NT2/D1 (cell line): Measurements from ENCODE around the gene MAN2A1.

Experiments
- DNase-seq: peaks from one replicate; pipeline ENCODE4 v3.0.0-alpha.2; 2011; ENCODE audit warnings: low read depth, low spot score
- H3K27me3 ChIP-seq: 2 replicates; pipeline ENCODE4 v1.6.0; 2011; ENCODE audit warnings: mild to moderate bottlenecking; ENCODE audit not compliant: insufficient read length, insufficient read depth
- H3K36me3 ChIP-seq: 2 replicates; pipeline ENCODE4 v1.6.1; 2011; ENCODE audit warnings: mild to moderate bottlenecking, low read length, mixed read lengths; ENCODE audit not compliant: insufficient read depth, insufficient read length
- H3K4me1 ChIP-seq: 2 replicates; pipeline ENCODE4 v1.5.1; 2011; ENCODE audit not compliant: insufficient read depth, insufficient read length
- H3K4me3 ChIP-seq: 2 replicates; pipeline ENCODE4 v1.5.1; 2011; ENCODE audit warnings: low read depth; ENCODE audit not compliant: insufficient read length
- H3K9ac ChIP-seq: 2 replicates; pipeline ENCODE4 v1.6.0; 2011; ENCODE audit warnings: low read depth; ENCODE audit not compliant: insufficient read length
- H3K9me3 ChIP-seq: 2 replicates; pipeline ENCODE4 v1.5.1; 2011; ENCODE audit warnings: mild to moderate bottlenecking, low read length; ENCODE audit not compliant: insufficient read depth
- SUZ12 ChIP-seq: IDR thresholded peaks from 2 replicates; pipeline ENCODE4 v1.6.1; 2011; ENCODE audit not compliant: insufficient read length, insufficient read depth; ENCODE audit errors: extremely low read depth
- YY1 ChIP-seq: IDR thresholded peaks from 2 replicates; pipeline ENCODE4 v1.6.1; 2011; ENCODE audit not compliant: insufficient read length, insufficient read depth
- ZNF274 ChIP-seq: IDR thresholded peaks from 2 replicates; pipeline ENCODE4 v1.6.1; 2011; ENCODE audit warnings: mild to moderate bottlenecking, low read depth, low read length

MAN2A1 gene

DNA sequence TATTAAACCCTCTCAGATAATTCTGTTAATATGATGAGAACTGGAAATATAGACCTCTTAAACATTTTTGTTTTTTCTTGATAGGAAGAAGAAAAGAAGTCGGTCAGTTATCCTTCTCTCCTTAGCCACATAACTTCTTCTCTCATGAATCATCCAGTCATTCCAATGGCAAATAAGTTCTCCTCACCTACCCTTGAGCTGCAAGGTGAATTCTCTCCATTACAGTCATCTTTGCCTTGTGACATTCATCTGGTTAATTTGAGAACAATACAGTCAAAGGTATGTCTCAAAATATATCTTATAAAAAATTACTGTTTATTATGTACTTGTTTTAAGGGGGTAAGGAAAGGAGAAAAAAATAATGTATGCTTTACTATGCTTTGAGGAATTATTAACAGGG lies 165.3 kb downstream of the MAN2A1 start:
- TF ChIP-seq SUZ12 (no peak), ZNF274 (no peak), YY1 (no peak)
- no peak for DNase-seq
- H3K36me3 ChIP-seq, result peaks cover 32% of the 10 kb centered on the region

DNA sequence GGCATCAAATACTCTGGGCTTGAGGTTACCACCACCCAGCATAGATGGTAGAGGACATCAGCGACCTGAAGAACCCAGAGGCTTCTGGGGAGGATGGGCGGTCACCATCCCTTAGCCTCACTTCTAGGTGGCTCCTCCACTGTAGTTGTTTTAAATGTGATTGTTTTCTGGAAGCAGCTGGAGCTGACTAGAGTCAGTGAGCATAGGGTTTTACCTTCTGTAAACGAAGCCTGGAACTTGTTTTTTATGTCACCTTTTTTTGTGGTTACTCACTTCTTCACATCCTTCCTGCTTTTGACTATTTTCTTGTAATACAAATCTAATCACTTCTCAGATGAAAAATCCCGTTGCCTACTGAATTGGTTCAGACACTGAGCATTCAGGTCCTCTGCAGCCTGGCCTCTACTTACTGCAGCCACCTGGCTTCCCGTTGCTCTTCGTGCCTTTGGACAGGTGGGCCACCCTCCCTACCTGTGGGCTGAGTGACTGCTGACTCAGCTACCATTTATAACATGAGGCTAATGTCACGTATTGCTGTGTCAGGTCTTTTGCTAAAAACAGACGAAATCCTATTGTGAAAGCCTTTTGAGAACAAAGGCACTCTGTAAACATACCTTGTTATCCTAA lies 167.8 kb downstream of the MAN2A1 start:
- no peak for DNase-seq
- no peaks in the 10 kb centered on the region for H3K4me1 ChIP-seq
- no peaks in the 10 kb centered on the region for H3K27me3 ChIP-seq
- TF ChIP-seq SUZ12 (no peak), YY1 (no peak), ZNF274 (no peak)
- H3K36me3 ChIP-seq, result peaks cover 34% of the 10 kb centered on the region
- no peaks in the 10 kb centered on the region for H3K9me3 ChIP-seq
- no peak overlapping the region for H3K9ac ChIP-seq
- no peak overlapping the region for H3K4me3 ChIP-seq

More for the DNA sequence above, 165.3 kb downstream of the MAN2A1 start:
- H3K9me3 ChIP-seq, result peaks cover 4% of the 10 kb centered on the region; the same call in 1 of the 2 replicates
- no peaks in the 10 kb centered on the region for H3K27me3 ChIP-seq
- H3K9ac ChIP-seq, result no peak overlapping the region
- H3K4me3 ChIP-seq, result no peak overlapping the region
- H3K4me1 ChIP-seq, result no peaks in the 10 kb centered on the region

DNA sequence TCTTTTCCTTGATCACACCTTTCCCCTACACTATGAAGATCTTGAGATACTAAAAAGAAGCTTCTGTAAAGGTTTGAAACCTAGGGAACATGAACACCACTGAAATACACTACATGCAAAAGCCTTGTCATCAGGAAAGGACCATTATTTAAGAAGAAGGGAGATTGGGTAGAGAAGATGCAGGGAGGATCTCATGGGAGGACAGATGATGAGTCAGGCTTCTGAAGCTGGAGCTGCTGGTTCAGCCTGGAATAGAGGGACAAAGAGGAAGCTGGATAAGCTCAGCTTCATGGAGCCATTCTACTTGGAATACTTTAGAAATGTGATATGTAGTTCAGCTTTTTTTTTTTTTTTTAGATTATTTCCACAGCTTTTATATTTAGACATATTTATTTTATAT lies 169.8 kb downstream of the MAN2A1 start:
- DNase-seq, result no peak
- H3K9ac ChIP-seq, result no peak overlapping the region
- no peak overlapping the region for H3K4me3 ChIP-seq
- no peaks in the 10 kb centered on the region for H3K4me1 ChIP-seq
- TF ChIP-seq ZNF274 (no peak), SUZ12 (no peak), YY1 (no peak)
- no peaks in the 10 kb centered on the region for H3K9me3 ChIP-seq
- peaks cover 36% of the 10 kb centered on the region for H3K36me3 ChIP-seq
- no peaks in the 10 kb centered on the region for H3K27me3 ChIP-seq

DNA sequence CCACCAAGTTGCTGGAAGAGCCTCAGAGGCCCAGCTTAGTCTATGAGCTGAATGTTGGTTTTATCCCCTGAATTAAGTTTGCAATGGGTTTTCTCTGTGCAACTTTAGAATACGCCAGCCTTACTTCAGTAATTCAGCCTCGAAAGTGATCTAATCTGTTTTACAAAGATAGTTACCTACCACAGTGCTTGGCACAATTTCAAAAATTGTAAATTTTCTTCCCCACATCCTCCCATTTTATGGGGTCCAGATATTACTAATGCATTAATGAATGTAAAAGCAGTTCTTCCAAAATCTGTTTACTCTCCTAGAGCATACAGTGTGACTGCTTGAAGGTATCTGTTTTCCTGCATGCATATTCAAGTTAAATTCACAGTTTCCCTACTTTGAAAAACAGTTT lies 172.6 kb downstream of the MAN2A1 start:
- H3K9me3 ChIP-seq, result no peaks in the 10 kb centered on the region
- no peak for TF ChIP-seq YY1
- no peak for TF ChIP-seq ZNF274
- no peak for TF ChIP-seq SUZ12
- DNase-seq, result no peak
- H3K4me1 ChIP-seq, result peaks cover 3% of the 10 kb centered on the region
- no peak overlapping the region for H3K9ac ChIP-seq
- peaks cover 31% of the 10 kb centered on the region for H3K36me3 ChIP-seq
- no peak overlapping the region for H3K4me3 ChIP-seq
- no peaks in the 10 kb centered on the region for H3K27me3 ChIP-seq

DNA sequence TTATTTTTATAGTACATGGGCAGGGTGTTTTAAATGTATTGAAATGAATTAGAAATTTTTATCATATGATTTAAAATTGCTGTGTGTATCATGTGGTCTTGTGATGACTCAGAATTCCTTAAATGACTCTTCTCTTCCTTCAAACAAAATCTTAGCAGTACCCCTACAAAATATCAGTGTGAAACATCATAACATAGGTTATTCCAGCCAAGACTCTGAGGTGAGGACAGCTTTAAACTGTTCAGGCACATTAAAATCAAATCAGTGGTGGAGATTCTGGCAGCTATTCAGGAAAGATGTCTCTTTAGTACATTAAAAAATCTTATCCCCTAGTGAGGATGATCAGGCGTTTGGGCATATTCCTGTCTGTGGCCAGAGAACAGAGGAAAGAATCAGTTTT lies 174.0 kb downstream of the MAN2A1 start:
- no peaks in the 10 kb centered on the region for H3K27me3 ChIP-seq
- no peak overlapping the region for H3K4me3 ChIP-seq
- DNase-seq, result no peak
- no peaks in the 10 kb centered on the region for H3K9me3 ChIP-seq
- peaks cover 28% of the 10 kb centered on the region for H3K36me3 ChIP-seq
- no peak overlapping the region for H3K9ac ChIP-seq
- H3K4me1 ChIP-seq, result peaks cover 3% of the 10 kb centered on the region
- TF ChIP-seq ZNF274, result no peak
- no peak for TF ChIP-seq SUZ12
- no peak for TF ChIP-seq YY1

DNA sequence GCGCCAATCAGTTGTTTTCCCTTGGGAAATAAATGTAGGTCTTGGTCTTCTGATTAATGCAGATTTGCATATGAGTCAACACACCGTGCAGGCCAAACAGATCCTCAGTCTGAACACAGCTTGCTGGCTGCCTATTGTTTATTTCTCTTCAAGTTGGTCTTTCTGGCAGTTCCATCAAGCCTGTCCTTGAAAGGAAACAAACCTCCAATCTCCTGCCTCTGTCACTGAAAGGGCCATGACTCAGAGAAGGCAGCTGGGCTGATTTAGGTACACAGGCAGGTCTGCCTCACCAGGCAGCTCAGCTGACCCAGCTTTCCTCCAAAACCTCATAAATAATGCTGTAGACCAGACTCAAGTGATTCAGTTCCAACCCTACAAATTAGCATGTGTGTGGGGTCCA lies 175.9 kb downstream of the MAN2A1 start:
- Histone ChIP-seq H3K27me3 (no peaks in the 10 kb centered on the region), H3K4me1 (peaks cover 3% of the 10 kb centered on the region), H3K4me3 (no peak overlapping the region), H3K9ac (no peak overlapping the region), H3K9me3 (no peaks in the 10 kb centered on the region), H3K36me3 (peaks cover 26% of the 10 kb centered on the region)
- no peak for DNase-seq
- TF ChIP-seq SUZ12 (no peak), YY1 (no peak), ZNF274 (no peak)

DNA sequence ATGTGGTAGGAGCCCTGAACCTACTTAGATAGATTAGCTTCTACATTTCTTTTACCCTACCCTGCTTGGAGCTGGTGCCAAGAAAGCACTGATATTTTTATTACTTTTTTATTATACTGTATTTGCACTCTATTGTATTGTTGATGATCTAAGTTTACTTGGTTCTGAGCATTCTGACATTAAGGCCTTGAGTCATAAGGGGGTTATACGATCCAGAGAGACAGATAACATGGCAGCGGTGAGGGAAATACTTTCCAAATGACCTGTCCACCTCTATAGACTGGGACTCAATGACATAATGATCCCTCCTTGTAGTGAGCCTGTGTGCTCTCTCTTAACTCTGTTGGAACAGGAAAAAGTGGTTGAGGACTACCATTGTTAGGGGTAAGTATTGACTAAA lies 176.3 kb downstream of the MAN2A1 start:
- no peak overlapping the region for H3K4me3 ChIP-seq
- peaks cover 26% of the 10 kb centered on the region for H3K36me3 ChIP-seq
- H3K27me3 ChIP-seq, result no peaks in the 10 kb centered on the region
- no peak for DNase-seq
- no peaks in the 10 kb centered on the region for H3K9me3 ChIP-seq
- peaks cover 3% of the 10 kb centered on the region for H3K4me1 ChIP-seq
- no peak overlapping the region for H3K9ac ChIP-seq
- TF ChIP-seq YY1 (no peak), SUZ12 (no peak)
